Activated CD8-positive, alpha-beta T cell treated with anti-CD3 and anti-CD28 coated beads for 36 hours (primary cell): ENCODE data around the gene TMIE. TPM values are rescaled to one million over a fixed set of nuclear protein-coding genes. Genes with fewer than 3 reads are reported as not detected.

Experiments
- ATAC-seq: fragments of 200-7000 bp; cut with Tn5 transposase; one replicate; pipeline ENCODE4 v1.10.0; 2021; ENCODE audit warnings: mild to moderate bottlenecking, moderate library complexity
- CTCF ChIA-PET: fragments of 350-600 bp; sonication (Branson Sonifier 250); formaldehyde crosslinking; loops from one replicate; lab custom pipeline; 2021; ENCODE audit warnings: antibody characterized with exemption; lab: Charles Lee
- POLR2A ChIA-PET: fragments of 350-600 bp; sonication (Branson Sonifier 250); formaldehyde crosslinking; loops from one replicate; lab custom pipeline; 2021; ENCODE audit warnings: antibody characterized with exemption; lab: Charles Lee
- DNase-seq: peaks from one replicate; pipeline ENCODE4 v3.0.0-alpha.2; 2020
- H3K27ac Mint-ChIP-seq: one replicate; pipeline ENCODE4 v1.8.0; 2021; ENCODE audit warnings: mild to moderate bottlenecking, mixed read lengths
- H3K27me3 Mint-ChIP-seq: one replicate; pipeline ENCODE4 v1.8.0; 2021; ENCODE audit warnings: mixed read lengths
- H3K36me3 Mint-ChIP-seq: one replicate; pipeline ENCODE4 v1.8.0; 2021; ENCODE audit warnings: low read depth, mixed read lengths
- H3K4me1 Mint-ChIP-seq: one replicate; pipeline ENCODE4 v1.8.0; 2021; ENCODE audit warnings: low read depth, mixed read lengths
- H3K4me3 Mint-ChIP-seq: one replicate; pipeline ENCODE4 v1.8.0; 2021; ENCODE audit warnings: mild to moderate bottlenecking, moderate library complexity, mixed read lengths
- H3K9me3 Mint-ChIP-seq: one replicate; pipeline ENCODE4 v1.8.0; 2021; ENCODE audit warnings: mixed read lengths
- CTCF ChIP-seq: fragments of 200-600 bp; IDR thresholded peaks from one replicate; pipeline ENCODE4 v1.8.0; 2022; ENCODE audit warnings: antibody characterized with exemption, mild to moderate bottlenecking
- intact Hi-C: fragments of 100-400 bp; cut with micrococcal nuclease; formaldehyde crosslinking; loops from one replicate; pipeline ENCODE4 v1.10.0; 2022
- total RNA-seq, 2 experiments: library from RNA; stranded (reverse); gene quantifications; one replicate each; pipeline ENCODE4 v1.2.3, GENCODE V29; 2021

TMIE gene
- total RNA-seq, 2 experiments from 2014 or later, result 0.81 to 0.90 TPM

GRCh38 chr3:46665763-46666452, 35.3 kb upstream of the TMIE start:
- intact Hi-C loops, result no loop called here
- ChIA-PET POLR2A (no interaction called here), CTCF (interaction anchor here (0.8 kb wide), 1 partner anchor 215 kb away, joined by 3 read pairs; no protein-coding TSS in a partner anchor)
- Mint-ChIP-seq H3K27me3 (no peaks in the 10 kb centered on the region), H3K9me3 (no peaks in the 10 kb centered on the region), H3K4me1 (no peaks in the 10 kb centered on the region), H3K36me3 (no peaks in the 10 kb centered on the region), H3K4me3 (no peak overlapping the region), H3K27ac (no peak overlapping the region)
- no peak for TF ChIP-seq CTCF
- DNase-seq, result no peak
- no peak for ATAC-seq

GRCh38 chr3:46666453-46666845, 34.7 kb upstream of the TMIE start:
- DNase-seq (no peak), ATAC-seq (no peak)
- intact Hi-C loops, result no loop called here
- Mint-ChIP-seq H3K36me3 (no peaks in the 10 kb centered on the region), H3K9me3 (no peaks in the 10 kb centered on the region), H3K4me1 (no peaks in the 10 kb centered on the region), H3K27me3 (no peaks in the 10 kb centered on the region), H3K4me3 (no peak overlapping the region), H3K27ac (no peak overlapping the region)
- TF ChIP-seq CTCF, result no peak
- ChIA-PET POLR2A (no interaction called here), CTCF (interaction anchor here (0.8 kb wide), 2 partner anchors 8 to 214 kb away, joined by 3 read pairs; no protein-coding TSS in a partner anchor)

- Mint-ChIP-seq H3K27me3 (no peaks in the 10 kb centered on the region), H3K9me3 (no peaks in the 10 kb centered on the region), H3K4me3 (no peak overlapping the region), H3K36me3 (no peaks in the 10 kb centered on the region), H3K4me1 (no peaks in the 10 kb centered on the region), H3K27ac (no peak overlapping the region)
- intact Hi-C loops, result no loop called here
- ATAC-seq (no peak), DNase-seq (no peak)
- ChIA-PET CTCF (interaction anchor here (0.8 kb wide), 2 partner anchors 8 to 213 kb away, joined by 3 read pairs; no protein-coding TSS in a partner anchor), POLR2A (no interaction called here)
- TF ChIP-seq CTCF, result no peak
These were observed 34.1 kb upstream of the TMIE start for GRCh38 chr3:46667061-46667621.

GRCh38 chr3:46667657-46668056, 33.5 kb upstream of the TMIE start:
- H3K27ac Mint-ChIP-seq, result no peak overlapping the region
- no peaks in the 10 kb centered on the region for H3K27me3 Mint-ChIP-seq
- DNase-seq, result no peak
- H3K4me1 Mint-ChIP-seq, result no peaks in the 10 kb centered on the region
- no peak for ATAC-seq
- intact Hi-C loops, result no loop called here
- CTCF ChIA-PET, result no interaction called here
- no peak for TF ChIP-seq CTCF
- H3K36me3 Mint-ChIP-seq, result no peaks in the 10 kb centered on the region
- POLR2A ChIA-PET, result no interaction called here
- no peak overlapping the region for H3K4me3 Mint-ChIP-seq
- no peaks in the 10 kb centered on the region for H3K9me3 Mint-ChIP-seq

GRCh38 chr3:46668116-46668515, 33.1 kb upstream of the TMIE start:
- Mint-ChIP-seq H3K27me3 (no peaks in the 10 kb centered on the region), H3K36me3 (no peaks in the 10 kb centered on the region), H3K4me1 (no peaks in the 10 kb centered on the region), H3K9me3 (no peaks in the 10 kb centered on the region), H3K27ac (no peak overlapping the region), H3K4me3 (no peak overlapping the region)
- CTCF ChIA-PET, result no interaction called here
- no peak for ATAC-seq
- POLR2A ChIA-PET, result no interaction called here
- TF ChIP-seq CTCF, result no peak
- no peak for DNase-seq
- intact Hi-C loops, result no loop called here
